ENCODE measurements around the gene KCNIP3.

Gene KCNIP3

GRCh38 chr2:95383635-95384027 is 86.5 kb downstream of the KCNIP3 start:
- DNase-seq (ENCODE audit: low read depth) = no peak
- H3K4me3 ChIP-seq (ENCODE audit: low read length) = no peak overlapping the region
- no peak for TF ChIP-seq CTCF (conservative IDR thresholded peaks at IDR 0.05; ENCODE audit: low read length)

- no peak for DNase-seq (ENCODE audit: low read depth)
- no peak for TF ChIP-seq CTCF (conservative IDR thresholded peaks at IDR 0.05; ENCODE audit: low read length)
Observed at GRCh38 chr2:95384854-95385569, 87.9 kb downstream of the KCNIP3 start.

GRCh38 chr2:95385570-95385984 is 88.4 kb downstream of the KCNIP3 start:
- DNase-seq (ENCODE audit: low read depth) = no peak
- H3K4me3 ChIP-seq (ENCODE audit: low read length) = no peak overlapping the region
- TF ChIP-seq CTCF (conservative IDR thresholded peaks at IDR 0.05; ENCODE audit: low read length) = no peak

More at GRCh38 chr2:95384854-95385569, 87.9 kb downstream of the KCNIP3 start:
- H3K4me3 ChIP-seq (ENCODE audit: low read length) = no peak overlapping the region

DNA sequence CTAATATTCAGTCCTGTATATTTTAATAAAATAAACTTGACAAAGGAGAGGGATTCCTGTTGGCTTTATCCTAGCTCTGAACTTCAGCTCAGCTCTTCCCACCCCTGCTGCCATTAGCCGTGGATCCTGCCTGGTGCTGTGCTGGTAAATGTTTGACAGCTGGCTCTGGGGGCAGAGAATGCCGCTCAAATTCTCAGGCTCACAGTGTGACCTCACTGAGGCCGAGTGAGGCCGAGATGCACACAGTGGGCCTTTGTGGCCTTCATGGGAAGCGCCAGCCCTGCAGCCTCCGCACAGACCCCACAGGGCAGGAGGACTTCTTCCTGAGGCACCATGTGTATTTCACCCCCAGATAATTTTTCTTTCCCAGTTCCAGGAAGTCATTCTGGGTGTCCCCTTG is 88.9 kb downstream of the KCNIP3 start:
- DNase-seq (ENCODE audit: low read depth) = no peak
- TF ChIP-seq CTCF (conservative IDR thresholded peaks at IDR 0.05; ENCODE audit: low read length) = no peak
- no peak overlapping the region for H3K4me3 ChIP-seq (ENCODE audit: low read length)

- TF ChIP-seq CTCF (conservative IDR thresholded peaks at IDR 0.05; ENCODE audit: low read length) = no peak
- DNase-seq (ENCODE audit: low read depth) = no peak
- no peak overlapping the region for H3K4me3 ChIP-seq (ENCODE audit: low read length)
Observed at GRCh38 chr2:95387358-95387757, 90.2 kb downstream of the KCNIP3 start.

- TF ChIP-seq CTCF (conservative IDR thresholded peaks at IDR 0.05; ENCODE audit: low read length) = no peak
- no peak for DNase-seq (ENCODE audit: low read depth)
- H3K4me3 ChIP-seq (ENCODE audit: low read length) = no peak overlapping the region
Observed at GRCh38 chr2:95388091-95388692, 91.0 kb downstream of the KCNIP3 start.

DNA sequence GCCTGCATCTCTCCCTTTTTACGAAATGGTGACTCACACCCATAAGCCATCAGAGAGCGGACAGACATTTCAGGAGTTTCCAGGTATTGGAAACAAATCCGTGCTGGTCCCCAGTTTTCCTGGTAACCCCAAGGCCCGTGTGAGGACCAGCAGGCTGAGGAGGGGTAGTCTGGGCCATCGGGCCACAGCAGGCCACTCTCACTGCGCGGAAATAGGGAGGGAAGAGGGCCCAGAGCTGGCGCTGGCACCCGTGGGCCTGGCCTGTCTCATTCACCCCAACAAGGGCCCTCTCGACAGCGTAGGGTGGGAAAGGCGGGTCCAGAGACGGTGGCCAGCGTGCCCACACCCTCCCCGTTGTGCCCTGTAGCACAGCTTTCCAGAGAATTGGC is 91.7 kb downstream of the KCNIP3 start:
- H3K4me3 ChIP-seq (ENCODE audit: low read length) = no peak overlapping the region
- no peak for DNase-seq (ENCODE audit: low read depth)
- no peak for TF ChIP-seq CTCF (conservative IDR thresholded peaks at IDR 0.05; ENCODE audit: low read length)

Measured in AG10803 (cell line).